Liver (tissue), 3 donors: ENCODE measurements around the gene ST14.

Source experiments
- NR2F2 ChIP-seq: IDR thresholded peaks from 2 replicates; pipeline ENCODE4 v1.6.1; 2016; ENCODE audit warnings: antibody characterized with exemption
- SP1 ChIP-seq: IDR thresholded peaks from 2 replicates; pipeline ENCODE4 v1.6.1; 2018; ENCODE audit warnings: antibody characterized with exemption, mild to moderate bottlenecking
- TAF1 ChIP-seq: conservative IDR thresholded peaks from 2 replicates; pipeline ENCODE4 v1.6.1; 2016; ENCODE audit warnings: antibody characterized with exemption, mild to moderate bottlenecking
- TF ChIP-seq, protein P1 (sequence below): IDR thresholded peaks from 2 replicates; pipeline ENCODE4 v1.6.1; 2016; ENCODE audit warnings: antibody characterized with exemption
- TF ChIP-seq, protein P2 (sequence below): fragments of 150-350 bp; IDR thresholded peaks from 2 replicates; pipeline ENCODE4 v1.5.1; 2017; ENCODE audit warnings: improper control_type of control experiment, low read depth, low read length; ENCODE audit not compliant: missing input control
- donor health status: healthy.
- donor health status: healthy.

DNA sequence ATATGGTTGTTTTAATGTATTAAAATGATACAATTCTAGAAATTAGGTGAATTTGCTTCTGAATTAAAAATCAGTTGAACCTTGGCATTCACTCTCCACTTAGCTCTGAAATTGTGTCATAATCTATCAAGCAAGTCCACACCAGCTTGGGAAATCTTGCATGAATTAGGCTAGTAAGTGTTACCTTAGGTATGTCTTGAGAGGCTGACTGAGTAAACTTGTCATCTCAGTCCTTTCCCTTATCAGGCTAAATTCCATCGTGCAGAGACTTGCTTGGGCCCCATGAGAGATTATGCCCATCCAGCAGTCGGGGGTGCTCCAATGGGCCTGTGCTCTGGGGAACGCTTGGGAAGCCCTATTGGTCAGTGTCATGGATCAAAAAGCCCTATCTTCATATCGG lies 33.9 kb upstream of the ST14 start:
- TF ChIP-seq, protein P1, sequence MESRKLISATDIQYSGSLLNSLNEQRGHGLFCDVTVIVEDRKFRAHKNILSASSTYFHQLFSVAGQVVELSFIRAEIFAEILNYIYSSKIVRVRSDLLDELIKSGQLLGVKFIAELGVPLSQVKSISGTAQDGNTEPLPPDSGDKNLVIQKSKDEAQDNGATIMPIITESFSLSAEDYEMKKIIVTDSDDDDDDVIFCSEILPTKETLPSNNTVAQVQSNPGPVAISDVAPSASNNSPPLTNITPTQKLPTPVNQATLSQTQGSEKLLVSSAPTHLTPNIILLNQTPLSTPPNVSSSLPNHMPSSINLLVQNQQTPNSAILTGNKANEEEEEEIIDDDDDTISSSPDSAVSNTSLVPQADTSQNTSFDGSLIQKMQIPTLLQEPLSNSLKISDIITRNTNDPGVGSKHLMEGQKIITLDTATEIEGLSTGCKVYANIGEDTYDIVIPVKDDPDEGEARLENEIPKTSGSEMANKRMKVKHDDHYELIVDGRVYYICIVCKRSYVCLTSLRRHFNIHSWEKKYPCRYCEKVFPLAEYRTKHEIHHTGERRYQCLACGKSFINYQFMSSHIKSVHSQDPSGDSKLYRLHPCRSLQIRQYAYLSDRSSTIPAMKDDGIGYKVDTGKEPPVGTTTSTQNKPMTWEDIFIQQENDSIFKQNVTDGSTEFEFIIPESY: no peak
- TF ChIP-seq NR2F2: no peak
- TF ChIP-seq, protein P2, sequence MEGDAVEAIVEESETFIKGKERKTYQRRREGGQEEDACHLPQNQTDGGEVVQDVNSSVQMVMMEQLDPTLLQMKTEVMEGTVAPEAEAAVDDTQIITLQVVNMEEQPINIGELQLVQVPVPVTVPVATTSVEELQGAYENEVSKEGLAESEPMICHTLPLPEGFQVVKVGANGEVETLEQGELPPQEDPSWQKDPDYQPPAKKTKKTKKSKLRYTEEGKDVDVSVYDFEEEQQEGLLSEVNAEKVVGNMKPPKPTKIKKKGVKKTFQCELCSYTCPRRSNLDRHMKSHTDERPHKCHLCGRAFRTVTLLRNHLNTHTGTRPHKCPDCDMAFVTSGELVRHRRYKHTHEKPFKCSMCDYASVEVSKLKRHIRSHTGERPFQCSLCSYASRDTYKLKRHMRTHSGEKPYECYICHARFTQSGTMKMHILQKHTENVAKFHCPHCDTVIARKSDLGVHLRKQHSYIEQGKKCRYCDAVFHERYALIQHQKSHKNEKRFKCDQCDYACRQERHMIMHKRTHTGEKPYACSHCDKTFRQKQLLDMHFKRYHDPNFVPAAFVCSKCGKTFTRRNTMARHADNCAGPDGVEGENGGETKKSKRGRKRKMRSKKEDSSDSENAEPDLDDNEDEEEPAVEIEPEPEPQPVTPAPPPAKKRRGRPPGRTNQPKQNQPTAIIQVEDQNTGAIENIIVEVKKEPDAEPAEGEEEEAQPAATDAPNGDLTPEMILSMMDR: no peak
- no peak for TF ChIP-seq SP1
- TF ChIP-seq TAF1: no peak
